ENCODE data around the gene OR4D9.

OR4D9 gene

DNA sequence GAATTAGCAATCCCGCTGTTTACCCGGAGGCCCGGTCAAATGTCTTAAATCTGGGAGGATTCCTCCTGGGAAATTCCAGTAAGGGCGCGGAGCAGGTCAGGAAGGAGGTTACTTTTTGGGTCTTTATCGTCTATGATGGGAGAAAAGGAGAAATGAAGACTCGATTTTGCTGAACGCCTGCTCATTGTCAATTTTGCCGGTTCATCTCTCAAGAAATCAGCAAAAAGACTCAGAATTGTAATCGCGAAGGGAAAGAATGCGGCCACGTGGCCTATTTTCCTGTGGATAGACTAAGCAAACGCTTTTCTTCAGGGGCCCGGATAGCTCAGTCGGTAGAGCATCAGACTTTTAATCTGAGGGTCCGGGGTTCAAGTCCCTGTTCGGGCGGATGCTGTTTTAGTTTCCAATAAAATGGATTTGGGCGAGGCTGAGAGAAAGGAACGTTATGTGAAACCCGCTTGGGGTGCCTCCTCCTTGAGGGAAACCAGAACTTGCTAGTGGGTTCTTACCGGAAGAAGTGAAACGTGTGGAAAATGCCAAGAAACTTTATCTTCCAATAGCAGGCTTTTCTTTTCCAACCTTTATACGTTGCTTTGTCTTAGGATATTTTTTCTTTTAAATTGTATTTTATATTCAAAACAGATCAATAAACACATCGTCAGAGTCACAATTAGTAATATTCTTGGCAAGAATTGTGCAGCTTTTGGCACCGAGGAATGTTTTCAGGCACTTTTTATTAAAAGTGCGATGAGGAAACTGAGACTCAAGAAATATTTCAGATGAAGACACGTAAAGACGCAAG, 45.0 kb downstream of the OR4D9 start:
- ATAC-seq = peak; percentile 64
- TF ChIP-seq GLIS3 (CRISPR knock-in tag; IDR thresholded peaks at IDR 0.05) (peak; percentile 20; the same call in 1 of the 2 replicates), PATZ1 (CRISPR knock-in tag; IDR thresholded peaks at IDR 0.05; ENCODE audit: borderline replicate concordance) (0 out of 2 replicates have a peak, but pooled peaks have one; percentile 14), ZNF565 (CRISPR knock-in tag; conservative IDR thresholded peaks at IDR 0.05; ENCODE audit: low read depth) (no peak)

GRCh38 chr11:59556917-59557348, 45.6 kb downstream of the OR4D9 start:
- peak; percentile 21 for ATAC-seq

More at GRCh38 chr11:59556917-59557348, 45.6 kb downstream of the OR4D9 start:
- no peak for TF ChIP-seq TSHZ2 (CRISPR knock-in tag; IDR thresholded peaks at IDR 0.05)
- no peak for TF ChIP-seq CSDC2 (CRISPR knock-in tag; IDR thresholded peaks at IDR 0.05)
- no peak for TF ChIP-seq TCF4 (CRISPR knock-in tag; IDR thresholded peaks at IDR 0.05; ENCODE audit: borderline replicate concordance)
- TF ChIP-seq BACH2 (CRISPR knock-in tag; IDR thresholded peaks at IDR 0.05; ENCODE audit: borderline replicate concordance) = no peak
- no peak for TF ChIP-seq OSR1 (CRISPR knock-in tag; IDR thresholded peaks at IDR 0.05)
- no peak for TF ChIP-seq RARB (CRISPR knock-in tag; IDR thresholded peaks at IDR 0.05)
- TF ChIP-seq ZNF8 (CRISPR knock-in tag; IDR thresholded peaks at IDR 0.05) = no peak
- no peak for TF ChIP-seq ZFP30 (CRISPR knock-in tag; IDR thresholded peaks at IDR 0.05)
- TF ChIP-seq ZFP3 (CRISPR knock-in tag; IDR thresholded peaks at IDR 0.05) = no peak
- TF ChIP-seq, protein P1, sequence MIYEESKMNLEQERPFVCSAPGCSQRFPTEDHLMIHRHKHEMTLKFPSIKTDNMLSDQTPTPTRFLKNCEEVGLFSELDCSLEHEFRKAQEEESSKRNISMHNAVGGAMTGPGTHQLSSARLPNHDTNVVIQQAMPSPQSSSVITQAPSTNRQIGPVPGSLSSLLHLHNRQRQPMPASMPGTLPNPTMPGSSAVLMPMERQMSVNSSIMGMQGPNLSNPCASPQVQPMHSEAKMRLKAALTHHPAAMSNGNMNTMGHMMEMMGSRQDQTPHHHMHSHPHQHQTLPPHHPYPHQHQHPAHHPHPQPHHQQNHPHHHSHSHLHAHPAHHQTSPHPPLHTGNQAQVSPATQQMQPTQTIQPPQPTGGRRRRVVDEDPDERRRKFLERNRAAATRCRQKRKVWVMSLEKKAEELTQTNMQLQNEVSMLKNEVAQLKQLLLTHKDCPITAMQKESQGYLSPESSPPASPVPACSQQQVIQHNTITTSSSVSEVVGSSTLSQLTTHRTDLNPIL (CRISPR knock-in tag; IDR thresholded peaks at IDR 0.05; ENCODE audit: low read depth) = no peak
- TF ChIP-seq ISL1 (CRISPR knock-in tag; IDR thresholded peaks at IDR 0.05) = no peak
- no peak for TF ChIP-seq CSRNP3 (CRISPR knock-in tag; IDR thresholded peaks at IDR 0.05)
- no peak for TF ChIP-seq ZNF70 (CRISPR knock-in tag; IDR thresholded peaks at IDR 0.05)
- TF ChIP-seq POU6F1 (CRISPR knock-in tag; IDR thresholded peaks at IDR 0.05; ENCODE audit: borderline replicate concordance, low read depth) = no peak
- no peak for TF ChIP-seq SNAI2 (CRISPR knock-in tag; IDR thresholded peaks at IDR 0.05)
- TF ChIP-seq ARNTL (CRISPR knock-in tag; IDR thresholded peaks at IDR 0.05; ENCODE audit: borderline replicate concordance, low read depth) = no peak
- no peak for TF ChIP-seq ZNF565 (CRISPR knock-in tag; conservative IDR thresholded peaks at IDR 0.05; ENCODE audit: low read depth)
- no peak for TF ChIP-seq ZC3H10 (CRISPR knock-in tag; IDR thresholded peaks at IDR 0.05)
- TF ChIP-seq ESRRG (CRISPR knock-in tag; IDR thresholded peaks at IDR 0.05) = no peak

Data from SK-N-SH treated with all-trans-retinoic acid at 6 μM for 48 hours (cell line).